ENCODE measurements around the gene TGM4. TPM values are rescaled to one million over a fixed set of nuclear protein-coding genes. Genes with fewer than 3 reads are reported as not detected.

The TGM4 gene
- total RNA-seq, 4 donors from 2014 or later, result not detected

DNA sequence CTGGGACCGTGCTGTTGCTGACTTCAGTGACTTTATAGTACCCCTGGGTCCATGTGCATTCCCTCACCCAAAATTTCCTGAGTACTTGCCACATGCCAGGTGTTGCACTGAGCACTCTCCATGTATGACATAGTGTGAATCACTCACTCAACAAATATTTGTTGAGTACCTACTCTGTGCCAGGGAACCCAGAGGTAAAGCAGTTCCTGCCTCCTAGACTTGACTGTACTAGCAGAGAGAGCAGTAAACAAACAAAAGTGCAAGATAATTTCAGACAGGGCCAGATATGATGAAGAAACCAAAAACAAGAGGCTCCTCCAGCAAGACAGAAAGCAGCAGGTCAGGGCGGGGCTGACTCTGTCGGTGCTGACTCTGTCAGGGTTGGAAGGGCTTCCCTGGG, 12.2 kb downstream of the TGM4 start:
- no peaks in the 10 kb centered on the region for H3K9me3 ChIP-seq
- no peak for DNase-seq
- no peaks in the 10 kb centered on the region for H3K36me3 ChIP-seq
- no peaks in the 10 kb centered on the region for H3K27me3 ChIP-seq
- H3K4me1 ChIP-seq, result no peaks in the 10 kb centered on the region
- no peak overlapping the region for H3K4me3 ChIP-seq
- H3K27ac ChIP-seq, result no peak overlapping the region
- intact Hi-C loops (cut with DNase I; ENCODE audit: low total_unique reads), result no loop called here
- TF ChIP-seq POLR2A (IDR thresholded peaks at IDR 0.05), result no peak
- TF ChIP-seq, protein P1, sequence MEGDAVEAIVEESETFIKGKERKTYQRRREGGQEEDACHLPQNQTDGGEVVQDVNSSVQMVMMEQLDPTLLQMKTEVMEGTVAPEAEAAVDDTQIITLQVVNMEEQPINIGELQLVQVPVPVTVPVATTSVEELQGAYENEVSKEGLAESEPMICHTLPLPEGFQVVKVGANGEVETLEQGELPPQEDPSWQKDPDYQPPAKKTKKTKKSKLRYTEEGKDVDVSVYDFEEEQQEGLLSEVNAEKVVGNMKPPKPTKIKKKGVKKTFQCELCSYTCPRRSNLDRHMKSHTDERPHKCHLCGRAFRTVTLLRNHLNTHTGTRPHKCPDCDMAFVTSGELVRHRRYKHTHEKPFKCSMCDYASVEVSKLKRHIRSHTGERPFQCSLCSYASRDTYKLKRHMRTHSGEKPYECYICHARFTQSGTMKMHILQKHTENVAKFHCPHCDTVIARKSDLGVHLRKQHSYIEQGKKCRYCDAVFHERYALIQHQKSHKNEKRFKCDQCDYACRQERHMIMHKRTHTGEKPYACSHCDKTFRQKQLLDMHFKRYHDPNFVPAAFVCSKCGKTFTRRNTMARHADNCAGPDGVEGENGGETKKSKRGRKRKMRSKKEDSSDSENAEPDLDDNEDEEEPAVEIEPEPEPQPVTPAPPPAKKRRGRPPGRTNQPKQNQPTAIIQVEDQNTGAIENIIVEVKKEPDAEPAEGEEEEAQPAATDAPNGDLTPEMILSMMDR (IDR thresholded peaks at IDR 0.05), result no peak

DNA sequence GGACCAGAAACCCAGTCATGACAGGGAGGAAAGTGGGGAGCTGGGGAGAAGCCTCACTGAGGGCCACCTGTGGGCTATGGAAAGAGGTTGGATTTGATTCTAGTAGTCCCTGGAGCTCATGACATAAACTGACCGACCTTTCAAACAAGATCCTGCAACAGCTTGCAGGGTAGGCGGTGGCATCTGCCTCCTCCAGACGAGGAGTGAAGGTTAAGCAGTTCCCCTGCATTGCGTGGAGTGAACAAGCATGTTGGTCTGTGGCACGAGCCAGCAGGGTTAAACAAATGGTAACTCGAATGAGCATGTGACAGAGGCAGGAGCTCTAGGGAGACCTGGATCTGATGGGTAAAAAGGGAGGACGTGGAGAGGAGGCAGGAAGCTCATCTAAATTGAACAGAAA, 12.7 kb downstream of the TGM4 start:
- H3K4me1 ChIP-seq, result no peaks in the 10 kb centered on the region
- no peaks in the 10 kb centered on the region for H3K27me3 ChIP-seq
- H3K4me3 ChIP-seq, result no peak overlapping the region
- H3K27ac ChIP-seq, result no peak overlapping the region
- H3K36me3 ChIP-seq, result no peaks in the 10 kb centered on the region
- H3K9me3 ChIP-seq, result no peaks in the 10 kb centered on the region
- TF ChIP-seq, protein P1 (IDR thresholded peaks at IDR 0.05), result no peak
- TF ChIP-seq POLR2A (IDR thresholded peaks at IDR 0.05), result no peak
- intact Hi-C loops (cut with DNase I; ENCODE audit: low total_unique reads), result no loop called here
- DNase-seq, result no peak

DNA sequence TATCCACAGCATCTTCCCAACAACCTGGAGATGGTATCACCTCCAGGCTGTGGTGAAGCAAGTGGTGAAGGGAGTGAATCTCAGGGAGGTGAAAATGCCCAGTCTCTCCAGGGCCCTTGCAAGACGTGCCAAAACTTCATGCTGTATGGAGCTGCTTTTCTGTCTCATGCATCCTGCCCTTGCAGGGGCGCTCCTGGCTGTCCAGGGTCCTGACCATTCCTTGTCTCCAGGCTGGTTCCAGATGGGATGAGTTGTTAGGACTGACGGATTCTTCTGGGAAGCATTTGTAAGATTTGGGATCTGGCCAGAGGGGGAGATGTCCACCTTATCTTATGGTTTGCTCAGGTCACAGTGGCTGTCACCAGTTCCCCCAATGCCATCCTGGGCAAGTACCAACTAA, 15.8 kb downstream of the TGM4 start:
- Histone ChIP-seq H3K4me3 (no peak overlapping the region), H3K9me3 (no peaks in the 10 kb centered on the region), H3K36me3 (no peaks in the 10 kb centered on the region), H3K27ac (no peak overlapping the region), H3K27me3 (no peaks in the 10 kb centered on the region), H3K4me1 (no peaks in the 10 kb centered on the region)
- intact Hi-C loops (cut with DNase I; ENCODE audit: low total_unique reads), result no loop called here
- no peak for DNase-seq
- TF ChIP-seq, protein P1 (IDR thresholded peaks at IDR 0.05), result no peak
- no peak for TF ChIP-seq POLR2A (IDR thresholded peaks at IDR 0.05)

DNA sequence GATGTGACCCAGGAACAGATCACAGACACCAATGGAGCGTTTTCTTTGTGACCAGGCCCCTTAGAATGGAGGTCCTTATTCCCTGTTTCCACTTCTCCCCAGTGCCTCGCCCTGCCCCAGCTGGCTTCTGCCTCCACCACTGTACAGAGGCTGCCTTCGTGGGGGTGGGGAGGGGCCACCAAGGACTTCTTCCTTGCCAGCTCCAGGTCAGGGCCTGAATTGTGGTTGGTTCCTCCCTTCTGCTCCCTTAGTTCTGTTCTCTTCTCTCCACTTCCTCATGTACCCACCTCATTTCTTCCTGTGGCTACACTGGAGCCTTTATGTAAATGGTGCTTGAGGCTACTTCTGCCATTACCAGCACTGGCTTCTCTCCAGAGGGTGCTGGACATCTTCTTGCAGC, 16.4 kb downstream of the TGM4 start:
- Histone ChIP-seq H3K27me3 (no peaks in the 10 kb centered on the region), H3K4me3 (no peak overlapping the region), H3K9me3 (no peaks in the 10 kb centered on the region), H3K36me3 (no peaks in the 10 kb centered on the region), H3K27ac (no peak overlapping the region), H3K4me1 (no peaks in the 10 kb centered on the region)
- intact Hi-C loops (cut with DNase I; ENCODE audit: low total_unique reads), result no loop called here
- DNase-seq, result no peak
- TF ChIP-seq POLR2A (IDR thresholded peaks at IDR 0.05), result no peak
- TF ChIP-seq, protein P1 (IDR thresholded peaks at IDR 0.05), result no peak

DNA sequence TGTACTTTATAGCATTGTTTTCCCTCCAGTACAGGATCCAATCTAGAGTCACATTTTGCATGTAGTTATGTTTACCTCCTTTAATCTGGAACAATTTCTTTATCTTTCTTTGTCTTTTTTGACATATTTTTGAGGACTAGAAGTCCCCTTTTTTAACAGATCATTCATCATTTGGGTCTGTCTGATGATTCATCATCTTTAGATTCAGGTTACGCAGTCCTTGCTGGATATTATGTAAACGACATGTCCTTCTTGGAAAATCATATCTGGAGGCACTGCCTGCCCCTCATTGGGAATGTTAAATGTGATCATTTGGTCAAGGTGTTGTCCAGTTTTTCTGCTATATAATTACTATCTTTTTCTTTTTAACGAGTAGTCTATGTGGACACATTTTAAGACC, 18.3 kb downstream of the TGM4 start:
- DNase-seq, result no peak
- Histone ChIP-seq H3K9me3 (no peaks in the 10 kb centered on the region), H3K36me3 (no peaks in the 10 kb centered on the region), H3K27ac (no peak overlapping the region), H3K4me1 (no peaks in the 10 kb centered on the region), H3K27me3 (no peaks in the 10 kb centered on the region), H3K4me3 (no peak overlapping the region)
- TF ChIP-seq, protein P1 (IDR thresholded peaks at IDR 0.05), result no peak
- no peak for TF ChIP-seq POLR2A (IDR thresholded peaks at IDR 0.05)
- intact Hi-C loops (cut with DNase I; ENCODE audit: low total_unique reads), result no loop called here

Measured in uterus (tissue), 4 donors.